HG03457 (cell line): ENCODE data around the gene ENGASE.

Source experiments
- ATAC-seq: cut with Tn5 transposase; IDR thresholded peaks from one replicate; pipeline ENCODE4 v1.9.1; 2021; ENCODE audit warnings: moderate number of reproducible peaks; ENCODE audit not compliant: unreplicated experiment

Gene ENGASE

GRCh38 chr17:79039171-79039570 lies 35.5 kb upstream of the ENGASE start:
- no peak for ATAC-seq

DNA sequence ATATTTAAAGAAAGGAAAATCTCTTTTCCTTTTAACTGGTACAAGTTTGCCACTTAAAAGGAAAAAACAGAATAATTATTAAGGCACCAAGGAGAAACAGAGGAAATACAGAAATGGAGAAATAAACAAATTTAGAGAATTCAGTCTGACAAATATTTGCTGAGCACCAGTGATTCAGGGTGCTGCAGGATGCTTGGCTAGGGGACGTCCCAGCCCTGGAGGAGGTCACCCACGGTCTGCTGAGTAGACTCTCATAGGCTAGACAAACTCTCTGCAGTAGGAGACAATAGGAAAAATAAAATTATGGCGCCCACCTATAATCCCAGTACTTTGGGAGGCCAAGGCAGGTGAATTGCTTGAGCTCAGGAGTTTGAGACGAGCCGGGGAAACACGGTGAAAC lies 34.7 kb upstream of the ENGASE start:
- ATAC-seq, result no peak

- no peak for ATAC-seq
Observed at GRCh38 chr17:79041041-79041570, 33.5 kb upstream of the ENGASE start.

- no peak for ATAC-seq
Observed at GRCh38 chr17:79041723-79042420, 32.8 kb upstream of the ENGASE start.

DNA sequence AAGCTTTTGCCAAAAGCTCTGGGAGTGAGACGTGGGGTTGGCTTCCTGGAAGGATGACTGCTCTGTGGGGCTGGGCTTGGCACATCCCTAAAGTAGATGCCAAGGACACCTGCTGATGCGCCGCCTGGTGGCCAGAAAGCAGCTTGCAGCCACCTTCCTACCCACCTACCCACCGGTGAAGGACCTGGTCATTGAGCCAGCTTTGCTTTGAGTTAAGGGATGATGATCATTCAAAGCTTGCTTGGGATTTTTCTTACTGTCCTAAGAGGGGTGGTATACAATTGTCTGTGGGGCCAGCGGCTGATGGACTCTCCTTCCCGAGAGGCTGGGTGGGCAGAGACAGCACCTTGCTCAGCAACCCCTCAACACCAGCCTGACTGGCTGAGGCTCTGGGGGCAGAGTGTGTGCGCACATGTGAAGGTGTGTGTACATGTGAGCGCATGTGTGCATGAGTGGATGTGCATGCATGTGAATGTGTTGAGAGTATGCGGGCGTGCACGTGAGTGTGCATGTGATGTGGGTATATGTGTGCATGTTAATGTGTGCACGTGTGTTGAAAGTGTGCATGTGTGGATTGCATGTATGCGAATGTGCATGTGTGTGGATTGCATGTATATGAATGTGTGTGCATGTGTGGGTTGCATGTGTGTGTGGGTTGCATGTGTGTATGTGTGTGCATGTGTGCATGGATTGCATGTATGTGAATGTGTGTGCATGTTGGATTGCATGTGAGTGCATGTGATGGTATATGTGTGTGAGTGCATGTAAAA lies 32.0 kb upstream of the ENGASE start:
- no peak for ATAC-seq

- no peak for ATAC-seq
Observed at GRCh38 chr17:79043191-79043930, 31.3 kb upstream of the ENGASE start.

- ATAC-seq, result no peak
Observed at GRCh38 chr17:79043931-79044320, 30.7 kb upstream of the ENGASE start.

GRCh38 chr17:79044462-79044861 lies 30.2 kb upstream of the ENGASE start:
- no peak for ATAC-seq

GRCh38 chr17:79045001-79045729 lies 29.5 kb upstream of the ENGASE start:
- no peak for ATAC-seq

- ATAC-seq, result no peak
Observed at GRCh38 chr17:79045842-79046196, 28.8 kb upstream of the ENGASE start.

GRCh38 chr17:79046197-79046915 lies 28.3 kb upstream of the ENGASE start:
- ATAC-seq, result no peak

GRCh38 chr17:79046916-79047280 lies 27.7 kb upstream of the ENGASE start:
- no peak for ATAC-seq

DNA sequence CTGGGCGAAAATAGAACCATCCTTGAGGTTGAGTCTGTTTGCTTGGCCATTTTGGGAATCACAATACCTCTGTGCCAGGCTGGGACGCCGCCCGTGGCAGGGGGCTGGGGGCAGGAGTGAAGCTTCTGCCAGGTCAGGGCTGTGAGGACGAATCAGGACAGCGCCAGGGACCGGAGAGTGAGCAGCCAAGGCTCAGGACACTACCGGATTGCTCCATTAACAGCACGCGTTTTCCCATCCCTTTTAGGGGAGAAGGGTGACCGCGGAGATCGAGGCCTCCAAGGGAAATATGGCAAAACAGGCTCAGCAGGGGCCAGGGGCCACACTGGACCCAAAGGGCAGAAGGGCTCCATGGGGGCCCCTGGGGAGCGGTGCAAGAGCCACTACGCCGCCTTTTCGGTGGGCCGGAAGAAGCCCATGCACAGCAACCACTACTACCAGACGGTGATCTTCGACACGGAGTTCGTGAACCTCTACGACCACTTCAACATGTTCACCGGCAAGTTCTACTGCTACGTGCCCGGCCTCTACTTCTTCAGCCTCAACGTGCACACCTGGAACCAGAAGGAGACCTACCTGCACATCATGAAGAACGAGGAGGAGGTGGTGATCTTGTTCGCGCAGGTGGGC lies 27.2 kb upstream of the ENGASE start:
- no peak for ATAC-seq

- ATAC-seq, result no peak
Observed at GRCh38 chr17:79047923-79048825, 26.4 kb upstream of the ENGASE start.

DNA sequence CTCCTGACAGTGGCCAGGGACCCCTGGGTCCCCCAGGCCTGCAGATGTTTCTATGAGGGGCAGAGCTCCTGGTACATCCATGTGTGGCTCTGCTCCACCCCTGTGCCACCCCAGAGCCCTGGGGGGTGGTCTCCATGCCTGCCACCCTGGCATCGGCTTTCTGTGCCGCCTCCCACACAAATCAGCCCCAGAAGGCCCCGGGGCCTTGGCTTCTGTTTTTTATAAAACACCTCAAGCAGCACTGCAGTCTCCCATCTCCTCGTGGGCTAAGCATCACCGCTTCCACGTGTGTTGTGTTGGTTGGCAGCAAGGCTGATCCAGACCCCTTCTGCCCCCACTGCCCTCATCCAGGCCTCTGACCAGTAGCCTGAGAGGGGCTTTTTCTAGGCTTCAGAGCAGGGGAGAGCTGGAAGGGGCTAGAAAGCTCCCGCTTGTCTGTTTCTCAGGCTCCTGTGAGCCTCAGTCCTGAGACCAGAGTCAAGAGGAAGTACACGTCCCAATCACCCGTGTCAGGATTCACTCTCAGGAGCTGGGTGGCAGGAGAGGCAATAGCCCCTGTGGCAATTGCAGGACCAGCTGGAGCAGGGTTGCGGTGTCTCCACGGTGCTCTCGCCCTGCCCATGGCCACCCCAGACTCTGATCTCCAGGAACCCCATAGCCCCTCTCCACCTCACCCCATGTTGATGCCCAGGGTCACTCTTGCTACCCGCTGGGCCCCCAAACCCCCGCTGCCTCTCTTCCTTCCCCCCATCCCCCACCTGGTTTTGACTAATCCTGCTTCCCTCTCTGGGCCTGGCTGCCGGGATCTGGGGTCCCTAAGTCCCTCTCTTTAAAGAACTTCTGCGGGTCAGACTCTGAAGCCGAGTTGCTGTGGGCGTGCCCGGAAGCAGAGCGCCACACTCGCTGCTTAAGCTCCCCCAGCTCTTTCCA lies 25.5 kb upstream of the ENGASE start:
- no peak for ATAC-seq

GRCh38 chr17:79049821-79050220 lies 24.8 kb upstream of the ENGASE start:
- no peak for ATAC-seq

- ATAC-seq, result no peak
Observed at GRCh38 chr17:79050551-79050950, 24.1 kb upstream of the ENGASE start.

DNA sequence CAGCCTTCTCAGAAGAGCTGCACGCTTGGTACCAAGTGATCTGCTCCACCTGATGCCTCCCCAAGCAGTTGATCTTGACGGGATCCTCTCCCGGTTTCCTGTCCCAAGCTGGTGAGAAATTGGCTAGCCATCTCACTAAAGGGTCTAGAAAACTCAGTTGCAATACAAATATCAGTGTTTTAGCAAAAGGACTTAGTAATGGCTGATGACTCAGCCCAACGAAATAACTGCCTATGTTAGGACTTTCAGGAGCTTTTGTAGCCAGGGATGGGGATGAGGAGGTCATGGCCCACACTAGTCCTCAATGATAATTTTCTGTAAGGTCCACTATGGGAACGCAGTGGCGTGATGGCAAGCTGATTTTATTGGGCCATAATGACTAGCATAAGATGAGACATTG lies 23.3 kb upstream of the ENGASE start:
- no peak for ATAC-seq
